Stimulated activated naive CD4-positive, alpha-beta T cell (primary cell): ENCODE results near the gene CPNE8.

Experiments used
- DNase-seq, 6 experiments: peaks; one replicate each; lab custom pipeline; 2025; lab: John Stamatoyannopoulos, UW

CPNE8 gene

DNA sequence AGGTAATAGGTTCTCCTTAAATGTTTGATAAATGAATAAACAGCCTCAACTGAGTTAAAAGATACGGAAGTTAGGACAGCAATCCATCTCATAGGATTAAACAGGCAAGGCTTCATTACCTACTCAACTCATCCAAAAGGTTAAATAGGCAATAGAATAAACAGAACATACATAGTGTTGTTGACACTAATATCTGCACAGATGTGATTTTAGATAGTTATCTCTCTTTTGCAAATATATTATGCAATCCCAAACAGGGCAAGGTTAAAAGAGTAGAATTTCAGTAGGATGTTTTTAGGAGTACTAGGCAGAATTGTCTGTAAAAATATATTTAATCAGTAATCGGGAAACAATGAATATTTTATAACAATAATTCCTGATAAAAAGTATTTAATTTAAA, 276.3 kb downstream of the CPNE8 start:
- no peak for DNase-seq

DNA sequence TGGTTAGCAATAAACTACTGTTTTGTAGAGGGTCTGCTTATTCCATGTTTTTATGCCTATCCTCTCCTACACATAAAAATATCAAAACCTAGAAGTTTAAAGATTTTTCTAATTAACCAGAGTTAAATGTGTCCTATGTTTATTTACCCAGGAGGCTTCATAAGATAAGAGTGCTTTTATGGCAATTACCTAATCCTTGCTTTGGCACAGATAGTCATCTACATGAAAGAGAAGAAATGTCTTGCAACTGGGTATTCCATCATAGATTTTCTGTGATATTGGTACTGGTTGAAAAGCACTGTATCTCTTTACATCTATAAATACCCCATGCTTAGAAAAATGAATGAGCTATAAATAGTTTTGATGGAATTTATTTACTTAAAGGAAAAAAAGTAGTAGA, 277.1 kb downstream of the CPNE8 start:
- DNase-seq: no peak

DNA sequence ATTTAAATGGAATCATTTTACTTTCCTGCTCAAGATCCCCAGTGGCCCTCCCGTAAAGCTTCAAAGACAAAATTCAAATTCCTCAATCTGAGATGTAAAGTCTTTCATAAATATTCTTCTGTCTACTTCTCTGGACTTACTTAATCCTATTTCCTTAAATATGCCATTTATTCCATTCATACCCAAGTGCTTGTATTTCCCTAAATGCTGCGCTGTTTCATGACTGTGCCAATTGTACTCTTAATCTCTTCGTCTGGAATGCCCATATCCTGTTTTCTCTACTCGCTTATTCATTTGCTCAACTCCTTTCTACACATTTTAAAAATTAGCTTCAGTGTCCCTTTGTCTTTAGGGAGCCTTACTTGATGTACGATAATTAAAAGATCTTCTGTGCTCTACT, 280.1 kb downstream of the CPNE8 start:
- DNase-seq: no peak

DNA sequence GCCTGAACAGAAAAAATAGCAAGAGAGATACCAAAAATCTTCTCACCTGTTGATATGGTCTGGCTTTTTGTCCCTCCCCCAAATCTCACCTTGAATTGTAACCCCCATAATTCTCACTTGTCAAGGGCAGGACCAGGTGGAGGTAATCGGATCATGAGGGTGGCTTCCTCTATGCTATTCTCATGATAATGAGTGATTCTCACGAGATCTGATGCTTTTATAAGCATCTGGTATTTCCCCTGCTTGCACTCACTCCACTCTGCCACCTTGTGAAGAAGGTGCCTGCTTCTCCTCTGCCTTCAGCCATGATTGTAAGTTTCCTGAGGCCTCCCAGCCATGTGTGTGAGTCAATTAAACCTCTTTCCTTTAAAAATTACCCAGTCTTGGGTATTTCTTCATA, 291.2 kb downstream of the CPNE8 start:
- no peak for DNase-seq

DNA sequence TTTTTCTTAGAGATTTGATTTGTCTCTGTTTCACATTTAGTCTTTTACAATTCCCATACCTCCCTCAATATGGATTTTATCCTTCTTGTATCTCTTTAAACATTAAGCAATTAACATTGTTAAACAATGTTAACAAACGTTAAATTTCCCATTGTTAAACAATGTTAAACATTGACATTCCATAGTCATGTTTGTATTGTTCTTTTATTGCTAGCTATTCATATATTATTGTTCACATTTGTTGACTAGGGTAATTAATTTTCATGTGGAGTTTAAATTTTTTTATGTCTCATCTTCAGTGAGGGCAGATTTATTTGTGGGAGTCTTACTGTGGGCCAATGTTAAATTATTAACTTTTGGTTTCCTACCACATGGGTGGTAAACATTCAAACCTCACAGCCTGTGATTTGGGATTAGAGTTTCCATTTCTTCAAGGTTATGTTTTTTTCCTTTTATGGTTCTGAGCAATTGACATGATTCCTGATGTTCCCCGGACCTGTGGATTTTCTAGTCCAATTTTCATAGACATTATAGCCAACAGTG, 294.5 kb downstream of the CPNE8 start:
- no peak for DNase-seq

DNA sequence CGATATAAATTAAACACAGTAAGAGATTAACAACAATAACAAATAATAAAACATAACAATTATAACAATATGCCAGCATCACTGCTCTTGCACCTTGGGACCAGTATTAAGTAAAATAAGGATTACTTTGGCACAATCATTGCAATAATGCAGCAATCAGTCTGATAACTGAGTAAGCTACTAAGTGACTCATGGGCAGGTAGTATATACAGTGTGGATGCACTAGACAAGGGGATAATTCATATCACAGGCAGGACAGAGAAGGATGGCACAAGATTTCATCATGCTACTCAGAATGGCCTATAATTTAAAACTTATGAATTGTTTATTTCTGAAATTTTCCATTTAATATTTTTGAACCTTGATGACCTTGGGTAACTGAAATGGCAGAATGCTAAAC, 298.1 kb downstream of the CPNE8 start:
- no peak for DNase-seq
